HG03025 (cell line): ENCODE results near the gene OR2H1.
"Not testable (repeated sequence)": the region's sequence is repeated elsewhere in the genome, so short reads cannot be mapped to it uniquely, and the experiment has no call there.

Experiments used
- ATAC-seq: cut with Tn5 transposase; IDR thresholded peaks from one replicate; pipeline ENCODE4 v1.9.1; 2021; ENCODE audit warnings: mild to moderate bottlenecking, moderate library complexity; ENCODE audit not compliant: unreplicated experiment, low FRiP score

OR2H1 gene

GRCh38 chr6:29456971-29457370 lies at the start of gene OR2H1, which contains the start of gene OR11A1:
Gene OR2H1 (plus strand): TSS chr6:29457155. CDS start chr6:29461770, 4,615 bp downstream.
Gene OR11A1 (minus strand): TSS chr6:29457071. CDS start chr6:29427641, 29,430 bp downstream.
- ATAC-seq = no peak

GRCh38 chr6:29414588-29414987 lies 42.4 kb upstream of the OR2H1 start, which contains the start of gene OR12D1:
Gene OR12D1 (plus strand): TSS chr6:29414928.
- ATAC-seq = no peak

- no peak for ATAC-seq
Measured at GRCh38 chr6:29419516-29419915, 37.4 kb upstream of the OR2H1 start.

- ATAC-seq = no peak
Measured at GRCh38 chr6:29424168-29424567, 32.8 kb upstream of the OR2H1 start.

GRCh38 chr6:29424575-29424974 lies 32.4 kb upstream of the OR2H1 start:
- no peak for ATAC-seq

- ATAC-seq = no peak
Measured at GRCh38 chr6:29425075-29425474, 31.9 kb upstream of the OR2H1 start.

- no peak for ATAC-seq
Measured at GRCh38 chr6:29426654-29427053, 30.3 kb upstream of the OR2H1 start.

- ATAC-seq = not testable (repeated sequence)
Measured at GRCh38 chr6:29436730-29437129, 20.2 kb upstream of the OR2H1 start.

- ATAC-seq = no peak
Measured at GRCh38 chr6:29439006-29439405, 17.9 kb upstream of the OR2H1 start, which contains the start of gene OR10C1. Gene OR10C1 (plus strand): TSS chr6:29439306. CDS start chr6:29440016, 710 bp downstream.

- no peak for ATAC-seq
Measured at GRCh38 chr6:29442719-29443118, 14.2 kb upstream of the OR2H1 start.

GRCh38 chr6:29444031-29444430 lies 12.9 kb upstream of the OR2H1 start:
- ATAC-seq = not testable (repeated sequence)

GRCh38 chr6:29447670-29448069 lies 9.3 kb upstream of the OR2H1 start:
- no peak for ATAC-seq

GRCh38 chr6:29451471-29452193 lies 5.3 kb upstream of the OR2H1 start:
- no peak for ATAC-seq

GRCh38 chr6:29461021-29461814 lies 4.3 kb downstream of the OR2H1 start:
- no peak for ATAC-seq

- ATAC-seq = no peak
Measured at GRCh38 chr6:29462022-29462421, 5.1 kb downstream of the OR2H1 start.

- no peak for ATAC-seq
Measured at GRCh38 chr6:29465279-29465678, 8.3 kb downstream of the OR2H1 start.

- ATAC-seq = no peak
Measured at GRCh38 chr6:29465801-29466200, 8.8 kb downstream of the OR2H1 start.

- no peak for ATAC-seq
Measured at GRCh38 chr6:29466241-29466640, 9.3 kb downstream of the OR2H1 start.

- no peak for ATAC-seq
Measured at GRCh38 chr6:29474996-29475395, 18.0 kb downstream of the OR2H1 start.

GRCh38 chr6:29477923-29478450 lies 21.0 kb downstream of the OR2H1 start:
- no peak for ATAC-seq

GRCh38 chr6:29478740-29479139 lies 21.8 kb downstream of the OR2H1 start:
- no peak for ATAC-seq
